Measurements from ENCODE around the gene CATSPERD.
"Not testable (repeated sequence)": the region's sequence is repeated elsewhere in the genome, so short reads cannot be mapped to it uniquely, and the experiment has no call there.

CATSPERD gene

GRCh38 chr19:5686326-5686646, 34.2 kb upstream of the CATSPERD start:
- DNase-seq: no peak

DNA sequence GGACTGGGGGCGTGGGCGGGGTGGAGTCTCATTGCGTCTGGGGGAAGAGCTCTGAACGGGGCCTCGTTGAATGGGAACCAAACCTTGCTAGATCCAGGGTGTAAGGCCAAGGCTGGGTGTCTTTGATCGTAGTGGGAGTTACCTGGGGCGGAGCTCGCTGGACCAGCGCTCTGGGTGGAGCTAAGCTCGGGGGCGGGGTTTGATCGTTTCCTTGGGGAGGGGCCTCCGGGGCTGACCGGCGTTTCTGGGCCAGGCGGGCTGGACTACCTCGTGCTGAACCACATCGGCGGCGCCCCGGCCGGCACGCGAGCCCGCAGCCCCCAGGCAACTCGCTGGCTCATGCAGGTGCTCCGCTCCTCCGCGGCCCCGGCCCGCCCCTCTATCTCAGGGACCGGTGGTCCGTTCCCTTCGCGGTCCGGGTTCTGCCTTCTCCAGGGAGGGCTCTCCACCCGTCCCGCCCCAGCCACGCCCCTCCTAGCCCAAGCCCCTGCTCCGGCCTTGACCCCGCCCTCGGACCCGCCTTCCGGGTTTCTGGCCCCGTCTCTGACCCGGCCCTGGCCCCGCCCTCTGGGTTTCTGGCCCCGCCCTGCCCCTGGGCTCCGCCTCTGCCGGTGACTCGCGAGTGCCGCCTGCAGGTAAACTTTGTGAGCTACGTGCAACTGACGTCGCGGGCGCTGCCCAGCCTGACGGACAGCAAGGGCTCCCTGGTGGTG, 33.6 kb upstream of the CATSPERD start:
- DNase-seq: peak; percentile 88

DNA sequence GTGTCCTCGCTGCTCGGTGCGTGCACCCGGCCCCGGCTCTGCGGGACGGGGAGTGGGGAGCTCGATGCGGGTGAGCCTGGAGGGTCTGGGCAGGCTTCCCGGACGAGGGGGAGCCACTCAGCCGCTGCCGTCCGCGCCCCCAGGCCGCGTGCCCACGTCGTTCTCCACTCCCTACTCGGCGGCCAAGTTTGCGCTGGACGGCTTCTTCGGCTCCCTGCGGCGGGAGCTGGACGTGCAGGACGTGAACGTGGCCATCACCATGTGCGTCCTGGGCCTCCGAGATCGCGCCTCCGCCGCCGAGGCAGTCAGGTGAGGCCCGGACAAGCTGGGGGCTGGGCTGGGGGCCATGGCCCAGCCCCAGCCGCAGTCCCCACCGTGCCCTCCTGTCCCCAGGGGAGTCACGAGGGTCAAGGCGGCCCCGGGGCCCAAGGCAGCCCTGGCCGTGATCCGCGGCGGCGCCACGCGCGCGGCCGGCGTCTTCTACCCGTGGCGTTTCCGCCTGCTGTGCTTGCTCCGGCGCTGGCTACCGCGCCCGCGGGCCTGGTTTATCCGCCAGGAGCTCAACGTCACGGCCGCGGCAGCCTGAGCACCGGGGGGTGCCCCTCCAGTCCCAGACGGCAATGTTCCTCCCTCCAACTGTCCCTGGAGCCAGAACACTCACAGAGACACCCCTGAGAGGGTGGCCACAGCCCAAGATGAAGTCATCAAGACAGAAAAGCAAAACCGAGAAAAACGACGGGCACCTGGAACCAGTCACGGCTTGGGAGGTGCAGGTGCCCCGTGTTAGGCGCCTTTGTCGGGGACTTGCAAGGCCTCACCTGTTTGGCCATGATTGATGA, 32.9 kb upstream of the CATSPERD start:
- DNase-seq: no peak

DNA sequence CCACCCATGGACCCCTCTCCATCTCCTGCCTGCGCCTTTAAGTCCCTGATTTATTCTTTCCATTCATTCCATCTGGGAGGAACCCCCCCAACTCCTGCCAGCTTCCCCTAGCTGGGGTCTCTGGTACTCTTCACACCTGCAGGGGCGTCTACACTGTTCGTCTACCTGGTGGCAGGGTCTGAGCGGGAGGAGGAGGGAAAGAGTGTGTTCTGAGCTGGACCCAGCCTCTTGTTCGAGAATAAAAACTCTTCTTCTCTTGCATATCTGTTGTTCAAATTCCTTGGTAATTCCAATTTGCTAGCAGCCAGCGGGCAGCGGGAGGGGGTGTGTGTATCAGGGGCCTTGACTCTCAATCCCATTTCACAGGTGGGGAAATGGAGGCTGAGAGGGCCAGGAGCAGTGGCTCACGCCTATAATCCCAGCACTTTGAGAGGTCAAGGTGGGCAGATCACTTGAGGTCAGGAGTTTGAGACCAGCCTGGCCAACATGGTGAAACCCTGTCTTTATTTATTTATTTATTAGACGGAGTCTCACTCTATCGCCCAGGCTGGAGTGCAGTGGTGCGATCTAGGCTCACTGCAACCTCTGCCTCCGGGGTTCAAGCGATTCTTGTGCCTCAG, 32.1 kb upstream of the CATSPERD start:
- not testable (repeated sequence) for DNase-seq

GRCh38 chr19:5690125-5690954, 30.1 kb upstream of the CATSPERD start, which contains the start of gene RPL36:
TSS of gene RPL36 (plus strand) at chr19:5690295. CDS start at chr19:5690508, 213 bp downstream.
- peak; percentile 95 for DNase-seq

DNA sequence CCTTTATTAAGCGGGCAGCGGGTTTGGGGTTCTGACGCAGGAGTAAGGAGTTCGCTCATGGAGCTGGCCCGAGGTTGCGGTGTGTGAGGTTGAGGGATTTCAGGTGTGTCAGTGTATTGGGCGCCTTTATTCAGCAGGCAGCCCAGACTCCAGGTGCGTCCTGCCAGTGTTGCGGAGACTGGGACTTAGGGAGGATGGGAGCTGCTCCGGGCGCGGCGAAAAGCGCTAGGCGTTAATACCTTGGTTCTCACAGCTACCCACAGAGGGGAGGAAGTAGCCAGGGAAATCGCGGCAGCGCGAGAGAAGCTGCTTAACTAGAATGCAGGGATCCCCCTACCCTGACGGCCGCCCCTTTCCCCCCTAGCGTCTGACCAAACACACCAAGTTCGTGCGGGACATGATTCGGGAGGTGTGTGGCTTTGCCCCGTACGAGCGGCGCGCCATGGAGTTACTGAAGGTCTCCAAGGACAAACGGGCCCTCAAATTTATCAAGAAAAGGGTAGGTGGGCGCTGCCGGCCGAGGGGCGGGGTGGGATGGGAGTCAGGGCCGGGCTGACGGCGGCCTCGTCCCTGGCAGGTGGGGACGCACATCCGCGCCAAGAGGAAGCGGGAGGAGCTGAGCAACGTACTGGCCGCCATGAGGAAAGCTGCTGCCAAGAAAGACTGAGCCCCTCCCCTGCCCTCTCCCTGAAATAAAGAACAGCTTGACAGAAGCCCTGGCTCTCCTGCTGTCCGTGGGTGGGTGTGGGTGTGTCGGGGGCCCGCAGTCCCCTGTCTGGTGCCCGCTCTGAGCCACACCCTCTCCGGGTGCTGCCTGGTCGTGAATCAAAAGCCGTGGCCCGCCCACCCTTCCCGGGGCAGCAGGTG, 29.2 kb upstream of the CATSPERD start:
- peak; percentile 39 for DNase-seq

- DNase-seq: no peak
These were observed 28.4 kb upstream of the CATSPERD start for GRCh38 chr19:5691822-5692722.

DNA sequence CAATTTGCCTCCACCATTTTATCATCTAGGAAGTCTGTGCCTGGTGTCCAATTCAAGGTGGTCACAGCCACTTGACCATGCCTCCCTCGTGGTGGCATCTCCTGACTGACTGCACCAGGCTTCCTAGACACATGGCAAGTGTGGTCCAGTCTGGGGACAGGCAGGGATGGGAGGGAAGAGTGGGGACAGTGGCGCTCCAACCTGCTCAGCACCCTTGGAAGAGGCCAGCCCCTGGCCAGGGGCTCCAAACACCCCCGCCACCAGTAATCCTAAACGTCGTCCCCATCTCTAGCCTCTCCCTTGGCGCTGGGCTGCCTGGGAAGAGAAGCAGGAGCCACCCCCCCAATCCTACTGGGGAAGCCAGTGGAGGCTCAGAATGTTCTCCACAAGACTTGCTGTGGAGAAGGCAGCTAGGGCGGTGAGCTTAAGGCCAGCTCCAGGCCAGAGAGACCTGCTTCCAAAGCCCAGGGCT, 27.7 kb upstream of the CATSPERD start:
- no peak for DNase-seq

DNA sequence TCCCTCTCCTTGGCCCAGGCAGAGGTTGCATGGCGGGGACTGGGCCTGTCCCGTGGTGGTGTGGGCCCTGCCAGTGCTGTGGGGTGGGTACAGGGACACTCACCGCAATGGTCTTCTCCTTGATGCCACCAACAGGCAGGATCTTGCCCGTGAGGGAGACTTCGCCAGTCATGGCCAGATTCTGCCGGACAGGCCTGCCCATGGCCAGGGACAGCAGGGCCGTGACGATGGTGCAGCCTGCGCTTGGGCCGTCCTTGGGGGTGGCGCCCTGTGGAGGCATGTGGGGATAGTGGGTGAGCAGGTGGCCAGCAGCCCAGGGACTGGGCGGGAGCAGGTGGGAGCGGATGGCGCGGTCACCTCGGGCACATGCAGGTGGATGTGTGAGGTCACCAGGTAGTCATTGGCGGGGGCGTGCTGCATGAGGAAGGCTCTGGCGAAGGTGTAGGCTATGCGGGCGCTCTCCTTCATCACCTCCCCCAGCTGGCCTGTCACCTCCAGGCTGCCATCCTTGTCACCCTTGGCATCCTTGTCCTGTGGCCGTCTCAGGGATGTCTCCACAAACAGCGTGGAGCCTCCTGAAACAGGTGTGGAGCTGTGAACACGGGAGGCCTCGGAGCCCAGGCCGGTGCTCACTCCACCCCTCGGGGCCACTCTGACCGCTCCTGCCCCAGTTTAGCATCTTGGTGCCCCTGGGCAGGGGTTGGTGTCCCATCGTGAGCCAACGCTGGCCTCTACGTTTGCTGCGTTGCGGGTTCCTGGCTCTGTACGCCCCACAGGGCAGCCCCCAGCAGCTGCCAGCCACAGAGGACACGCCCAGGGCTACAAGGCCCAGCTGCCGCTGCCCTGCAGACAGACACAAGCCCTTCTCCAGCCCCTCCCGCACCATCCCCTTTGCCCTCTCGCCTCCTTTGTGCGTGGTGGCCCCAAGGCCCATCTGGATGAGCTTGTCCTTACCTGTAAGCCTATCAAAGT, 27.0 kb upstream of the CATSPERD start:
- DNase-seq: no peak

DNA sequence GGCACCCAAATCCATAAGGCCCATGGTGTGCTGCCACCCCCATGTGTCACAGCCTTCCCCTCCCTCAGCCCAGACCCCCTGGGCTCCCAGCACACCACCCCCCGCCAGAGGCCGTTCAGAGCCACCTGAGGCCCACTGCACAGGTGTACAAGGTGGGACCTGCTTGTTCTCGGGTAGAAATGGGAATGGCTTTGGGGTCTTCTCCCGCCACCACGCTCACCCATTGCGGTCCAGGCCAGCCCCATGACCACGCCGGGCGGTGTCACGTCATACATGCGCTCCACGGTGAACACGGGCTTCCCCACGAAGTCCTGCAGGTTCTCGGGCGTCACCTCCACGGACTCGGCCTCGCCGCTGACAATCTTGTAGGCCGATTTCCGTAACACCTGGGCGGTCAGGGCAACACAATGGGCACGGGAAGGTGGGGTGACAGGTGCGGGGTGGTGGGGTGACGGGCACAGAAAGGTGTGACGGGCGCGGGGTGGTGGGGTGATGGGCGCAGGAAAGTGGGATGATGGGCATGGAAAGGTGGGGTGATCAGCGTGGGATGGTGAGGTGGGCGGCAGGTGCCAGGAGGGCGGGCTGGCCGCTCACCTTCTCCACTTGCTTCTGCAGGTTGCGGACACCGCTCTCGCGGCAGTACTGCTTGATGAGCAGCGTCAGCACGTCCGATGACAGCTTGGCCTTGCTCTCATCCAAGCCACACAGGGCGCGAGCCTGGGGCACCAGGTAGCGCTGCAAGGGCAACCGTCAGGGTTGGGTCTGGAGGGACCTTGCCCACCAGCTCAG, 26.1 kb upstream of the CATSPERD start:
- DNase-seq: no peak

DNA sequence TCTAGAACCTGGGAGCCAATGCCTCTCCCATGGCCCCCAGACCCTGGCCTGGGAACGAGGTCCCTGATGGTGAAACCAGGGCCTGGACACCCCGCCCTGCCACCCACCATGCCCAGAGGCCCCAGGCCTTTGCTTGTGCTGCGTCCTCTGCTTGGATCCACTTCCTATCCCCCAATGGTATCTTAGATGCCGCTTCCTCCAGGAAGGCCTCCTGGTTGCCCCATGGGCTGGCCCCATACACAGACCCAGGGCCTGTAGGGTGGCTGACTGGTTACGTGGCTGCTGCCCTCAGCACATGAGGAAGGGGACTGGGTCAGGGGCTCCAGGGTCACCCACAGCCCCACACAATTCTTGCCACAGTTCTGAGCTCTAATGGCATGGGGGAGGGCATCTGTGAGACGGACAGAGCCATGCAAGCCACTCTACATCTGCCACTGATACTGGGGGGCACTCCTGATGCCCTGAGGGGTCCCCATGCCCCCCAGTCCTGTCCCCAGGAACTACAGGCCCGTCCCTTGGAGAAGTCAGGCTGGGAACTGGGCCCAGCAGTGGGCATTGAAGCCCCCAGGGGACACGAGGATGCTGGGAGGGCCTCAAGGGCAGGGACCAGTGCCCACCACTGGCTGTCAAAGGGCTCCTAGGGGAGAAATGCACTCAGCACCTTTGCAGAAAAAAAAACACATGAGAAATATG, 25.3 kb upstream of the CATSPERD start:
- DNase-seq: no peak

DNA sequence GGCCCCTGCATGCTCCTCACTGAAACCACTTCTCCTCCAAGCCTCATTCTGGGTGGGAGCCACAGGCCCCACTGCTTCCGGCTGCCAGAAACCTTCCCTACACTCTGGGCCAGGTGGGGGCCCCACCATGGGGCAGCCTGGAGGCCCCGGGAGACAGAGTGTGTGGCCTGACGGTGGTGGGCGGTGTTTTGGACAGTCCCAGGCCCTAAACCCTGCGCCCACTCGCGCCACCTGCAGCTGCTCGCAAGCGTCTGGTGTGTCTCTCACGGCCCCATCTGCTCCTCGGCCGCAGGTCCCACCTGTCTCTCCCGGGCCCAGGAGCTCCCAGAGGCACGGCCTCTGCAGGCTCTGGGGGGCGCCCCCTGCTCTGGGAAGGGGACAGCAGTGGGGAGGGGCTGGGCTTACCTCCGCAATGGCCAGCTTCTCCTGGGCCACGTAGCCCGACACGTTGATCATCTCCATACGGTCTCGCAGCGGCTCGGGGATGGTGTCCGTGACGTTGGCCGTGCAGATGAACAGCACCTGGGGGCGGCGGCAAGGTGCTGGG, 24.7 kb upstream of the CATSPERD start:
- DNase-seq: no peak

GRCh38 chr19:5696196-5697021, 24.0 kb upstream of the CATSPERD start:
- DNase-seq: no peak

GRCh38 chr19:5697022-5697889, 23.2 kb upstream of the CATSPERD start:
- DNase-seq: no peak

GRCh38 chr19:5697890-5698634, 22.4 kb upstream of the CATSPERD start:
- no peak for DNase-seq

Data from fibroblast of skin of right quadriceps (primary cell).